BE2C (cell line): ENCODE data around the gene POLN.

Experiments used
- DNase-seq: peaks from one replicate; pipeline ENCODE4 v3.0.0-alpha.2; 2020
- H3K27me3 ChIP-seq: fragments of 250-450 bp; sonication (Bioruptor Pico); 2 replicates; pipeline ENCODE4 v1.5.1; 2020; ENCODE audit warnings: mild to moderate bottlenecking
- H3K36me3 ChIP-seq: fragments of 250-450 bp; sonication (Bioruptor Pico); 2 replicates; pipeline ENCODE4 v1.5.1; 2020; ENCODE audit warnings: mild to moderate bottlenecking
- H3K4me1 ChIP-seq: fragments of 250-450 bp; sonication (Bioruptor Pico); 2 replicates; pipeline ENCODE4 v1.5.1; 2020
- H3K4me3 ChIP-seq: 2 replicates; pipeline ENCODE4 v1.5.1; 2011; ENCODE audit warnings: low read depth, low read length
- H3K9me3 ChIP-seq: fragments of 250-450 bp; sonication (Bioruptor Pico); 2 replicates; pipeline ENCODE4 v1.5.1; 2020
- CTCF ChIP-seq: IDR thresholded peaks from 2 replicates; pipeline ENCODE4 v1.5.1; 2012; ENCODE audit warnings: mild to moderate bottlenecking, low read depth, low read length

The POLN gene

GRCh38 chr4:2101346-2102044, 140.4 kb downstream of the POLN start:
- no peak for DNase-seq
- Histone ChIP-seq H3K27me3 (0 out of 2 replicates have a peak, but pooled peaks cover 5% of the 10 kb centered on the region), H3K36me3 (no peaks in the 10 kb centered on the region), H3K9me3 (peaks cover 4% of the 10 kb centered on the region), H3K4me1 (no peaks in the 10 kb centered on the region), H3K4me3 (no peak overlapping the region)
- TF ChIP-seq CTCF: no peak

GRCh38 chr4:2096073-2096609, 145.8 kb downstream of the POLN start:
- Histone ChIP-seq H3K4me1 (no peaks in the 10 kb centered on the region), H3K27me3 (0 out of 2 replicates have a peak, but pooled peaks cover 2% of the 10 kb centered on the region), H3K4me3 (no peak overlapping the region), H3K36me3 (no peaks in the 10 kb centered on the region), H3K9me3 (no peaks in the 10 kb centered on the region)
- TF ChIP-seq CTCF: no peak
- DNase-seq: no peak

- Histone ChIP-seq H3K9me3 (no peaks in the 10 kb centered on the region), H3K36me3 (no peaks in the 10 kb centered on the region), H3K4me1 (no peaks in the 10 kb centered on the region), H3K27me3 (0 out of 2 replicates have a peak, but pooled peaks cover 2% of the 10 kb centered on the region), H3K4me3 (no peak overlapping the region)
- no peak for TF ChIP-seq CTCF
- DNase-seq: no peak
Measured at GRCh38 chr4:2095236-2096072, 146.5 kb downstream of the POLN start.

- DNase-seq: no peak
- H3K27me3 ChIP-seq: 0 out of 2 replicates have a peak, but pooled peaks cover under 1% of the 10 kb centered on the region
- no peak for TF ChIP-seq CTCF
Measured at GRCh38 chr4:2094545-2094944, 147.4 kb downstream of the POLN start.

GRCh38 chr4:2093265-2093664, 148.7 kb downstream of the POLN start:
- Histone ChIP-seq H3K4me3 (no peak overlapping the region), H3K4me1 (no peaks in the 10 kb centered on the region), H3K36me3 (no peaks in the 10 kb centered on the region), H3K27me3 (no peaks in the 10 kb centered on the region), H3K9me3 (no peaks in the 10 kb centered on the region)
- DNase-seq: no peak
- TF ChIP-seq CTCF: no peak

More at GRCh38 chr4:2094545-2094944, 147.4 kb downstream of the POLN start:
- Histone ChIP-seq H3K36me3 (no peaks in the 10 kb centered on the region), H3K4me1 (no peaks in the 10 kb centered on the region), H3K9me3 (no peaks in the 10 kb centered on the region), H3K4me3 (no peak overlapping the region)
